Activated gamma-delta T cell treated with anti-CD3 and anti-CD28 coated beads, Interleukin-2, amount 50 U/mL, for 16 hours (primary cell): Measurements from ENCODE around the gene MCEMP1.
A peak's percentile ranks its signal among the peaks of the same experiment; 100 is the strongest.
"Not testable (repeated sequence)": the region's sequence is repeated elsewhere in the genome, so short reads cannot be mapped to it uniquely, and the experiment has no call there.

Source experiments
- DNase-seq: peaks from one replicate; pipeline ENCODE4 v3.0.0-alpha.2; 2020; ENCODE audit warnings: low read depth

Gene MCEMP1

DNA sequence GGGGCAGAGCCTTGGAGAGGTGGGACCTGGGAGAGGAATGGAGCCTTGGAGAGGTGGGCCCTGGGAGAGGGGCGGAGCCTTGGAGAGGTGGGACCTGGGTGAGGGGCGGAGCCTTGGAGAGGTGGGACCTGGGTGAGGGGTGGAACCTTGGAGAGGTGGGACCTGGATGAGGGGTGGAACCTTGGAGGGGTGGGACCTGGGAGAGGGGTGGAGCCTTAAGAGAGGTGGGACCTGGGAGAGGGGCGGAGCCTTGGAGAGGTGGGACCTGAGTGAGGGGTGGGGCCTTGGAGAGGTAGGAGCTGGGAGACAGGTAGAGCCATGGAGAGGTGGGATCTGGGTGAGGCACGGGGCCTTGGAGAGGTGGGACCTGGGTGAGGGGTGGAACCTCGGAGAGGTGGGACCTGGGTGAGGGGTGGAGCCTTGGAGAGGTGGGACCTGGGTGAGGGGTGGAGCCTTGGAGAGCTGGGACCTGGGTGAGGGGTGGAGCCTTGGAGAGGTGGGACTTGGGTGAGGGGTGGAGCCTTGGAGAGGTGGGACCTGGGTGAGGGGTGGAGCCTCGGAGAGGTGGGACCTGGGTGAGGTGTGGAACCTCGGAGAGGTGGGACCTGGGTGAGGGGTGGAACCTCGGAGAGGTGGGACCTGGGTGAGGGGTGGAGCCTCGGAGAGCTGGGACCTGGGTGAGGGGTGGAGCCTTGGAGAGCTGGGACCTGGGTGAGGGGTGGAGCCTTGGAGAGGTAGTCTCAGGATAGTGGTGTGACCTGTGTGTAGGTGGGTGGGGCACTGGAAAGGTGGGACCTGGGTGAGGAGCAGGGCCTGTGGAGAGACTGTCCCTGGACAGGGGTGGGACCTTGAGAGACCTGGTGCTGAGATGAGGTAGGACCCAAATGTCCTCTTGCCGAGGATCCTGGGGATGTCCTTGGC, 33.0 kb upstream of the MCEMP1 start:
- DNase-seq: not testable (repeated sequence)

DNA sequence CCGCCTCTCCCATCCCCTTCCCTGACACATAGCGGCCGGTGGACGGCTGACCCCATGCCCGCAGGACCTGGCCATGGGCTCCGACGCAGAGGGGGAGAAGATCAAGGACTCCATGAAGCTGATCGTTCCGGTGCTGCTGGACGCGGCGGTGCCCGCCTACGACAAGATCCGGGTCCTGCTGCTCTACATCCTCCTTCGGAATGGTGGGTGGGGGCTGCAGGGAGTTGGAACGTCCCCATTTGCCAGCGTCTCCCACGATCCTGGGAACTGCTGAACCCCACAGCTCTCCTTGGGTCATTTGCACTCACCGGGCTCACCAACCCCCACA, 32.4 kb upstream of the MCEMP1 start:
- DNase-seq: no peak

DNA sequence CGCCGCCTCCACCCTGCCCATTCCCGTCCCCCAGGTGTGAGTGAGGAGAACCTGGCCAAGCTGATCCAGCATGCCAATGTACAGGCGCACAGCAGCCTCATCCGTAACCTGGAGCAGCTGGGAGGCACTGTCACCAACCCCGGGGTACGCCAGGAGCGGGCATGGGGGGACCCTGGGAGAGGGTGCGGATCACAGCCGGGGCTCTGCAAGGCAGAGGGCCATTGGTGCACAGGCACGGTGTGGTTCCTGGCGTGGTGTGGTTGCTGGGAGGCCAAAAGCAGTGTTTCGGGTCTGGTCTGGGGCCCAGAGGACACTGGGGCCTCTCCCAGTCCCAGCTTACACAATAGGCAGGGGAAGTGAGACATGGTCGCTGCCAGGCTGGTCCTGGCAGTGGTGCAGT, 31.7 kb upstream of the MCEMP1 start:
- DNase-seq: no peak

GRCh38 chr19:7645656-7646425, 31.0 kb upstream of the MCEMP1 start:
- no peak for DNase-seq

DNA sequence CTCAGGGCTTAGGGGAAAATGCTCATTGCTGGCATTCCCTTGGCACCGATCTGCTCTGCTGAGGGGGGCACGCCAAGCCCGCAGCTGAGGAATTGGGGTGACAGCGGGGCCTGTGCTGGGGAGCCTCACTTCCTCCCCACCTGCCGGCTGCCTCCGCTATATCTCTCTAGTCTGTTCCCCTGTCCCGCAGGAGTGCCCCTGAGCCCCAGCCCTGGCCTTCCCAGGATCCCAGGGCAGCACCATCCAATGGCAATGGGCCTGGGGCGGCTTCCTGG, 30.5 kb upstream of the MCEMP1 start:
- DNase-seq: no peak

DNA sequence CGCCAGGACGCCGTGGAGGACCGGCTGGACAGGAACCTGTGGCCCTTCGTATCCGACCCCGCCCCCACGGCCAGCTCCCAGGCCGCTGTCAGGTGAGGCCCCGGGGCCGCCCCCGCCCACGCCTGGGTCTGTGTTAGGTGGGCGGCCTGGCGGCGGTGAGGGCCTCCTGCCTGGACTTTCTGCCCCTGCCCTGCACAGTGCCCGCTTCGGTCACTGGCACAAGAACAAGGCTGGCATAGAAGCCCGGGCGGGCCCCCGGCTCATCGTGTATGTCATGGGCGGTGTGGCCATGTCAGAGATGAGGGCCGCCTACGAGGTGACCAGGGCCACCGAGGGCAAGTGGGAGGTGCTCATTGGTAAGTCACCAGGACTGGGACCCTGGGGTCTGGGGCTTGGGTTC, 29.7 kb upstream of the MCEMP1 start:
- no peak for DNase-seq

GRCh38 chr19:7648265-7649014, 28.4 kb upstream of the MCEMP1 start:
- no peak for DNase-seq

GRCh38 chr19:7650148-7650547, 26.7 kb upstream of the MCEMP1 start:
- no peak for DNase-seq

DNA sequence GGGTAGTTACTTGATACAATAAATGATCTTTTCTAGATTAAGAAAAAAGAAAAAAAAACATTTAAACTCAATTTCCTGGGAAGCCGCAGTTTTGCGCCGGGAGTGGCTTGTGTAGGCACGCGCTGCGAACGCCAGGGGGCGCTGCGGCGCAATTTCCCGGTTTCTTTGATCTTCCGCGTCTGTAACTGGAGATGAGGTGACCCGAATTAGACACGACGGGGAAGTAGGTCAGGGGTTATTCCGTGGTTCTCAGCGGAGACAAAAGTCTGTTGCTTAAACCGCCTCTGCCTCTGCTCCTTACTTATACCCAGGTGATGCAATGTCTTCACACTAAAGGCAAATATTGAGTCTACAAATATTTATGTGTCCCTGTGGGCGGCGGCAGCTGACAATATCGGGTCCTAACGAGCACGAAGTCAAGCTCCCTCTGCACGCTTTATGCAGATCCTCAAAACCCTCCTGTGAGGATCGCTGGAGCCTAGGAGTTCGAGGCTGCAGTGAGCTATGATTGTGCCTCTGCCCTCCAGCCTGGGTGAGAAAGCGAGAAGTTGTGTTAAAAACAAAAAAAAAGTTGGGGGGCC, 24.7 kb upstream of the MCEMP1 start:
- DNase-seq: peak; percentile 83

DNA sequence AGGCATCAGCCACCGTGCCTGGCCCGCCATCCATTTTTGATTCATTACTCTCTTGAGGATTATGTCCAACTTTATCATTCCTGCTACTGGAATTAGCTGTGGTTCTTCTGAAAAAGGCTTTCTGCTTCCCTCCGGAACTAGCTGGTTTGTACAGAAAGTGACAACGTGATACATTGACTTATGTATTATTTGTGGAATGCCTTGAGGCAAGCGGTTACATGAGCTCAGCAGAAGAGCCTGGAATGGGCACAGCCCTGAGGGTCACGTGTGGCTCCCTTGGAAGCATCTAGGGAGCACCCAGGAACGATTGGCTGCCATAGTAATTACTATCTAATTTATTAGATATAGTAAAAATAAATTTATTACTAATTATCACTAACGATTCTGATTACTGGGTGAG, 22.5 kb upstream of the MCEMP1 start:
- DNase-seq: no peak

- no peak for DNase-seq
These were observed 21.3 kb upstream of the MCEMP1 start for GRCh38 chr19:7655581-7655980.

- no peak for DNase-seq
These were observed 19.6 kb upstream of the MCEMP1 start for GRCh38 chr19:7657131-7657751.

DNA sequence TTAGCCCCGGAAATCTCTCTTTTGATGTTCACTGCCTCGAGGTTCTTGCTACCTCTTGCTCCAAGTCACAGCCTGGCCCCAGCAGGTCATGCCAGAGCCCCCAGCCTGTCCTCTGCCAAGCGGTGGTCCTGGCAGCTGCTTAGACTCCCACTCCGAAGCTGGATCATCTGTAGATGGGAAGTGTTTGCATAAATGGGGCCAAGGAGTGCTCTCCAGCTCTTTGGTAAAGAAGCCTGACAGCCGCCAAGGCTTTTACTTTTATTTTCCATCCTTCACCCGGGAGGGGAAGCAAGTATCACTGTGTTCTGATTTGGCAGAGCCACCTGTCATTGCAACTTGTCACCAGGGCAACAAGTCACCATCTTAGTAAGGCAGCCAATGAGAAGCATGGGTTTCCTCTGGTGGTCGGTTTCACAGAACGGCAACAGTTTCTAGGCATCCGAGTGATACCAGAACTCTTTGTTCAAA, 18.6 kb upstream of the MCEMP1 start:
- DNase-seq: no peak

DNA sequence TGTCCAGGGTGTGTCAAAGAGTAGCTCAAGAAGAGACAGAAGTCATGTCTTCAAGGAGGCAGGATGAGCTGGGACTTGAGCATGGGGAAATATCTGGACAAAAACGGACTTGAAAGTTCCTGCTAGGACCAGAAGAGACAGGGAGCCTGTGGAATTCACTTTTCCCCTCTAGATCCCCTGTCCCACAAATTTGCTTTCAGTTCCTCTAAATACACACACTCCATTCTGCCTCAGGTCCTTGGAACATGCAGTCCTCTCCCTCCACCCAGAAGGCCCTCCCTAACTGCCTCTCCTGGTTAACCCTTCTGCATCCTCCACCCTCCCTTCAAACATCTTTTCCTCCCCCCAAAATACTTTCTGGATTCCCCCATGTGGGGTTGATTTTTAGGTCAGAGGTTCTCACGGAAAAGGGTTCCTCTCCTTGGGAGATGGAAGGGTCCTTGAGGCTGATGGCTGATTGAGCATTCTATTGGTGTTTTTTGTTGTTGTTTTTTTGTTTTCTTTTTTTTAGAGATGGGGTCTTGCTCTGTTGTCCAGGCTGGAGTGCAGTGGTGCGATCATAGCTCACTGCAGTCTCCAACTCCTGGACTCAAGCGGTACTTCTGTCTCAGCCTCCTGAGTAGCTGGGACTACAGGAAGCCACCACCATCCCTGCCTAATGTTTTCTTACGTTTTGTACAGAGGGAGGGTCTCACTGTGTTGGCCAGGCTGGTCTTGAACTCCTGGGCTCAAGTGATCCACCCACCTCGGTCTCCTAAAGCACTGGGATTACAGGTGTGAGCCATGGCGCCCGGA, 14.9 kb upstream of the MCEMP1 start:
- DNase-seq: no peak

DNA sequence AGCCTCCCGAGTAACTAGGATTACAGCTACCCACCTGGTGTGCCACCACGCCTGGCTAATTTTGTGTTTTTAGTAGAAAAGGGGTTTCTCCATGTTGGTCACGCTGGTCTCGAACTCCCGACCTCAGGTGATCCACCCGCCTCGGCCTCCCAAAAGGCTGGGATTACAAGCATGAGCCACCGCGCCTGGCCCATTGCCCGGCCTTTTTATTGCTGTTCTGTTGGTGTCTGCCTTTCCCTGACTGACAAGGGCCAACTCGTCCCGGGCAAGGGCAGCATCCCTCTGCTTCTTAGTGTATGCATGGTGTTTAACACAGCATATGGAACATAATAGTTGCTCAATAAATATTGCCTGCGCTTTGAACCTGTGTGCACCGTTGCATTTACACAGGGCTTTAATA, 14.2 kb upstream of the MCEMP1 start:
- no peak for DNase-seq

DNA sequence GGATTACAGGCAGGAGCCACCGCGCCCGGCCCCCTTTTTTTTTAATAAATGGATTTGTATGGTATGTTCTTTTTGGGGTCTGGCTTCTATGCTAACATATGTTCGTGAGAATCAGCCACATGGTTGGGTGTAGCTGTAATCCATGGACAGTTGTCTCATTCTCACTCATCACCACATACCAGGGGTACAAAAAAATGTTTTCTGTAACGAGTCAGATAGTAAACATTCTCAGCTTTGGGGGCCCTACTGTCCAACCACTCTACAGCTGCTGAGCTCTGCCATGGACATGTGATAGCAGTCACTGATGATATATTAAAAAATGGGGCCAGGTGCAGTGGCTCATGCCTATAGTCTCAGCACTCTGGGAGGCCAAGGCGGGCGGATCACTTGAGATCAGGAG, 13.2 kb upstream of the MCEMP1 start:
- DNase-seq: no peak

- DNase-seq: no peak
These were observed 11.8 kb upstream of the MCEMP1 start for GRCh38 chr19:7665076-7665475.

GRCh38 chr19:7668842-7669241, 8.0 kb upstream of the MCEMP1 start, which contains the start of gene RETN:
TSS of gene RETN (plus strand) at chr19:7669049. CDS start at chr19:7669327, 278 bp downstream.
- no peak for DNase-seq

- no peak for DNase-seq
These were observed 7.2 kb upstream of the MCEMP1 start for GRCh38 chr19:7669641-7670040.

DNA sequence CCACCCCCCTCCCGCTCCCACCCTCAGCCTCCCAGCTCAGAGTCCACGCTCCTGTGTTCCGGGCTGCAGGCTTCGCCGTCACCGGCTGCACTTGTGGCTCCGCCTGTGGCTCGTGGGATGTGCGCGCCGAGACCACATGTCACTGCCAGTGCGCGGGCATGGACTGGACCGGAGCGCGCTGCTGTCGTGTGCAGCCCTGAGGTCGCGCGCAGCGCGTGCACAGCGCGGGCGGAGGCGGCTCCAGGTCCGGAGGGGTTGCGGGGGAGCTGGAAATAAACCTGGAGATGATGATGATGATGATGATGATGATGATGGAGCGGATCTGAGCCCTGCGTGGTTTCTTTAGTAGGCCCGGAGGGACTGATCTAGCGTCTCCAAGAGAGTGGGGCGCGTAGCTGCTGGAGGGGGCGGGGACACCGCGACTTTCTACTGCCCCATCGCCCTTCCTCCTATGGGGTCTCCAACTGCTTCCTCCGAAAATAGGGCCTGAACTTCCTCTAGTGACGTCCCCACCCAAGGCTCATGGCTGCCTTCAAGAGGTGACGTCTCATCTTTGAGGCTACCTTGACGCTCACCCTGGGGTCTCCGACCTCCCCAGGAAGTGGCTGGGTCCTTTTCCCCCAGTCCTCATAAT, 6.6 kb upstream of the MCEMP1 start:
- DNase-seq: no peak

GRCh38 chr19:7670790-7671189, 6.1 kb upstream of the MCEMP1 start:
- no peak for DNase-seq
